ENCODE results near the gene CAVIN2. TPM values are rescaled to one million over a fixed set of nuclear protein-coding genes. Genes with fewer than 3 reads are reported as not detected.
A peak's percentile ranks its signal among the peaks of the same experiment; 100 is the strongest.

The CAVIN2 gene
- polyA plus RNA-seq, 3 donors: 0.07 to 3.1 (median 1.2) TPM

DNA sequence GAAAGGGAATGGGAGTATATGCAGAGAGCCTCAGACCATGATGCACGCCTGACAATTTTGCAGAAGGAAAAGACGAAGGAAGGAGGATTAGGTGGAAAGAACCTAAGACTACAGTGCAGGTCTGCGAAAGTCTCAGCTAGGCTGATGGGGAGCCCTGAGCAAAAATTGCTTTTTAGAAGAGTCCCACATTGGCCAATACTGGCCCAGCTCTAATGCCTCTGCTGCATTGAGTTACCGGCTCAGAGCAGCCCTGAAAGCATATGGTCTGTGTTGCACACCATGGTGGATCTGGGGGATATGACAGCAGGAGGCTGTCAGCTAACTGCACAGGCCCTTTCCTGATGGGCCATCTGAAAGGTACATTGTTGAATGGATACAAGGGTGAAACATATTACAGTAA lies 48.3 kb upstream of the CAVIN2 start:
- 100% methylated on average over 4 of the region's 4 CpGs for WGBS (ENCODE audit: insufficient coverage)
- H3K36me3 ChIP-seq (replicated peaks in 1 of 2; ENCODE audit: control insufficient read depth in 1 of 2, insufficient read depth in 2 of 2, low read length in 2 of 2): no peaks in the 10 kb centered on the region
- H3K27me3 ChIP-seq (ENCODE audit: control insufficient read depth in 2 of 2, insufficient read depth in 2 of 2, low read length in 2 of 2): no peaks in the 10 kb centered on the region
- no peaks in the 10 kb centered on the region for H4K20me1 ChIP-seq (ENCODE audit: insufficient read depth, low read length)
- no peaks in the 10 kb centered on the region for H3K79me2 ChIP-seq (ENCODE audit: insufficient read depth, low read length)
- no peaks in the 10 kb centered on the region for H3K4me1 ChIP-seq (ENCODE audit: control insufficient read depth in 1 of 2, insufficient read depth in 2 of 2, low read length in 2 of 2)
- H3K4me2 ChIP-seq (replicated peaks; ENCODE audit: extremely low read depth, low read length, poor library complexity, severe bottlenecking): no peak overlapping the region
- Mint-ChIP-seq H3K27ac (no peak overlapping the region), H3K4me1 (peaks cover 9% of the 10 kb centered on the region), H3K4me3 (no peak overlapping the region), H3K9me3 (peaks cover 0 to 5% (median under 1%) of the 10 kb centered on the region in 7 donors), H3K27me3 (ENCODE audit: low read depth in 3 of 3) (peaks cover 0 to 2% (median 0%) of the 10 kb centered on the region in 3 donors), H3K36me3 (no peaks in the 10 kb centered on the region)
- TF ChIP-seq, protein P1, sequence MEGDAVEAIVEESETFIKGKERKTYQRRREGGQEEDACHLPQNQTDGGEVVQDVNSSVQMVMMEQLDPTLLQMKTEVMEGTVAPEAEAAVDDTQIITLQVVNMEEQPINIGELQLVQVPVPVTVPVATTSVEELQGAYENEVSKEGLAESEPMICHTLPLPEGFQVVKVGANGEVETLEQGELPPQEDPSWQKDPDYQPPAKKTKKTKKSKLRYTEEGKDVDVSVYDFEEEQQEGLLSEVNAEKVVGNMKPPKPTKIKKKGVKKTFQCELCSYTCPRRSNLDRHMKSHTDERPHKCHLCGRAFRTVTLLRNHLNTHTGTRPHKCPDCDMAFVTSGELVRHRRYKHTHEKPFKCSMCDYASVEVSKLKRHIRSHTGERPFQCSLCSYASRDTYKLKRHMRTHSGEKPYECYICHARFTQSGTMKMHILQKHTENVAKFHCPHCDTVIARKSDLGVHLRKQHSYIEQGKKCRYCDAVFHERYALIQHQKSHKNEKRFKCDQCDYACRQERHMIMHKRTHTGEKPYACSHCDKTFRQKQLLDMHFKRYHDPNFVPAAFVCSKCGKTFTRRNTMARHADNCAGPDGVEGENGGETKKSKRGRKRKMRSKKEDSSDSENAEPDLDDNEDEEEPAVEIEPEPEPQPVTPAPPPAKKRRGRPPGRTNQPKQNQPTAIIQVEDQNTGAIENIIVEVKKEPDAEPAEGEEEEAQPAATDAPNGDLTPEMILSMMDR (IDR thresholded peaks at IDR 0.05): no peak
- no peak overlapping the region for H2AFZ ChIP-seq (ENCODE audit: insufficient read depth, low read depth, low read length, poor library complexity, severe bottlenecking)
- DNase-seq: no peak
- H3K27ac ChIP-seq (ENCODE audit: low read depth in 1 of 2, low read length in 2 of 2): no peak overlapping the region
- intact Hi-C loops (cut with micrococcal nuclease): no loop called here
- H3K9ac ChIP-seq (ENCODE audit: insufficient read depth, low read length, poor library complexity, severe bottlenecking): no peak overlapping the region
- H3K4me3 ChIP-seq (replicated peaks in 1 of 3; ENCODE audit: low read depth in 2 of 3, low read length in 3 of 3): no peak overlapping the region
- no peaks in the 10 kb centered on the region for H3K9me3 ChIP-seq (replicated peaks in 1 of 2; ENCODE audit: control insufficient read depth in 1 of 2, insufficient read depth in 1 of 2, low read length in 2 of 2)

DNA sequence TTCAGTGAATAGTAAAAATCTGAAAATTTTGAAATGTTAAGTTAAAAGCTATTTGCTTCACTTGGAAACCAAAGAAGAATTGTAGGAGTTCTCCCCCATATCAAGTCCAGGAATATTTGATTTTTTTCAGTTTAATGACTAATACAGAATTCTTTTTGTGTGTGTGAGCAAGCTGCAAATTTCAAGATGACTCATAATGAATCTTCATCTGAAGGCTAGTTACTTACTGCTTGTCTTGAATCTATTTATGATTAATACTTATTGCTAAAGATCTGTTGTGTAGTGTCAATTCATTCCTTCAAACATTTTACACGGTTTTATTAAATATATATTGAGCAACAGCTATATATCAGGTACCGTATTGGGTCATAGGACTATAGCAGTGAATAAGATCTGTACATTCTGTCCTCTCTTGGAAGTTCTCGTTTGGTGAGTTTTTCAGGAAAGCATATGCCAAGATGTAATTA lies 47.8 kb upstream of the CAVIN2 start:
- Histone ChIP-seq H3K79me2 (ENCODE audit: insufficient read depth, low read length) (no peaks in the 10 kb centered on the region), H3K4me1 (ENCODE audit: control insufficient read depth in 1 of 2, insufficient read depth in 2 of 2, low read length in 2 of 2) (no peaks in the 10 kb centered on the region), H3K9me3 (replicated peaks in 1 of 2; ENCODE audit: control insufficient read depth in 1 of 2, insufficient read depth in 1 of 2, low read length in 2 of 2) (no peaks in the 10 kb centered on the region), H4K20me1 (ENCODE audit: insufficient read depth, low read length) (no peaks in the 10 kb centered on the region), H3K27me3 (ENCODE audit: control insufficient read depth in 2 of 2, insufficient read depth in 2 of 2, low read length in 2 of 2) (no peaks in the 10 kb centered on the region), H3K4me2 (replicated peaks; ENCODE audit: extremely low read depth, low read length, poor library complexity, severe bottlenecking) (no peak overlapping the region), H2AFZ (ENCODE audit: insufficient read depth, low read depth, low read length, poor library complexity, severe bottlenecking) (no peak overlapping the region), H3K9ac (ENCODE audit: insufficient read depth, low read length, poor library complexity, severe bottlenecking) (no peak overlapping the region), H3K27ac (ENCODE audit: low read depth in 1 of 2, low read length in 2 of 2) (no peak overlapping the region), H3K4me3 (replicated peaks in 1 of 3; ENCODE audit: low read depth in 2 of 3, low read length in 3 of 3) (no peak overlapping the region), H3K36me3 (replicated peaks in 1 of 2; ENCODE audit: control insufficient read depth in 1 of 2, insufficient read depth in 2 of 2, low read length in 2 of 2) (no peaks in the 10 kb centered on the region)
- Mint-ChIP-seq H3K4me3 (no peak overlapping the region), H3K4me1 (peaks cover 13% of the 10 kb centered on the region), H3K27me3 (ENCODE audit: low read depth in 3 of 3) (peaks cover 0 to 2% (median 0%) of the 10 kb centered on the region in 3 donors), H3K36me3 (no peaks in the 10 kb centered on the region), H3K9me3 (peaks cover 0 to 5% (median 2%) of the 10 kb centered on the region in 7 donors), H3K27ac (no peak overlapping the region)
- DNase-seq: peak in 1 of 3 donors; percentile 15
- 100% methylated on average over 2 of the region's 3 CpGs for WGBS (ENCODE audit: insufficient coverage)
- intact Hi-C loops (cut with micrococcal nuclease): no loop called here
- TF ChIP-seq, protein P1 (IDR thresholded peaks at IDR 0.05): no peak
